Stimulated activated CD4-positive, alpha-beta T cell treated with anti-CD3 and anti-CD28 coated beads, Interleukin-2, amount 100 ng/mL, for 48 hours (primary cell): Measurements from ENCODE around the gene ADAP1.

Experiments
- DNase-seq, 2 donors: peaks; one replicate each; pipeline ENCODE4 v3.0.0-alpha.2; 2020

The ADAP1 gene

DNA sequence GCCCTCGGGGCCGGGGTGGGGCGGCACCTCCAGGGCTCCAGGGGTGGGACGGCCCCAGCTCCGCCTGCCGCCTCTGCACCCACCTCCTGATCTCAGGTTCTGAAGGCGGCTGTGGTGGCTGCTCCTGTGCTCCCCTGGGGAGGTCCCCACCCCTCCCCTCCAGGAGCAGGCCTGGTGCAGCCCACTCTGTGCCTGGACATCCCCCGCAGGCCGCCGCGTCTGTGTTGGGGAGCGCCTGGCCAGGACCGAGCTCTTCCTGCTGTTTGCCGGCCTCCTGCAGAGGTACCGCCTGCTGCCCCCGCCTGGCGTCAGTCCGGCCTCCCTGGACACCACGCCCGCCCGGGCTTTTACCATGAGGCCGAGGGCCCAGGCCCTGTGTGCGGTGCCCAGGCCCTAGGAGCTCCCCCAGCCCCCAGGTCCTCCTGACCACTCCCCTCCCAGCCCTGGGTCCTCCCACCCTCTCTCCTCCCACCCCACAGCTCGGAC lies 34.0 kb upstream of the ADAP1 start:
- no peak for DNase-seq

DNA sequence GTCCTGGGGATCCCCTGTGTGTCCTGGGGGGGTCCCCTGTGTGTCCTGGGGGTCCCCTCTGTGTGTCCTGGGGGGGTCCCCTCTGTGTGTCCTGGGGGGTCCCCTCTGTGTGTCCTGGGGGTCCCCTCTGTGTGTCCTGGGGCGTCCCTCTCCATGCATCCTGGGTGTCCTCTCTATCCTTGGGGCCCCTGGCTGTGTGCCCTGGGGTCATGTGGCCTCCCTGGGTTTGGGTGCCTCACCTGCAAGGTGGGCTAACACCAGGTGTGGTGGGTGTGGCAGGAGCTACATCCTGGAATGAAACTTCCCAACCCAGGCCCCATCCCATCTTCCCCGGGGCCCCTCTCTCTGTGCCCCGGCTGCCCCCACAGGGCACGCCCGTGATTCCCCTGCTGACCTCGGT lies 33.4 kb upstream of the ADAP1 start:
- no peak for DNase-seq

DNA sequence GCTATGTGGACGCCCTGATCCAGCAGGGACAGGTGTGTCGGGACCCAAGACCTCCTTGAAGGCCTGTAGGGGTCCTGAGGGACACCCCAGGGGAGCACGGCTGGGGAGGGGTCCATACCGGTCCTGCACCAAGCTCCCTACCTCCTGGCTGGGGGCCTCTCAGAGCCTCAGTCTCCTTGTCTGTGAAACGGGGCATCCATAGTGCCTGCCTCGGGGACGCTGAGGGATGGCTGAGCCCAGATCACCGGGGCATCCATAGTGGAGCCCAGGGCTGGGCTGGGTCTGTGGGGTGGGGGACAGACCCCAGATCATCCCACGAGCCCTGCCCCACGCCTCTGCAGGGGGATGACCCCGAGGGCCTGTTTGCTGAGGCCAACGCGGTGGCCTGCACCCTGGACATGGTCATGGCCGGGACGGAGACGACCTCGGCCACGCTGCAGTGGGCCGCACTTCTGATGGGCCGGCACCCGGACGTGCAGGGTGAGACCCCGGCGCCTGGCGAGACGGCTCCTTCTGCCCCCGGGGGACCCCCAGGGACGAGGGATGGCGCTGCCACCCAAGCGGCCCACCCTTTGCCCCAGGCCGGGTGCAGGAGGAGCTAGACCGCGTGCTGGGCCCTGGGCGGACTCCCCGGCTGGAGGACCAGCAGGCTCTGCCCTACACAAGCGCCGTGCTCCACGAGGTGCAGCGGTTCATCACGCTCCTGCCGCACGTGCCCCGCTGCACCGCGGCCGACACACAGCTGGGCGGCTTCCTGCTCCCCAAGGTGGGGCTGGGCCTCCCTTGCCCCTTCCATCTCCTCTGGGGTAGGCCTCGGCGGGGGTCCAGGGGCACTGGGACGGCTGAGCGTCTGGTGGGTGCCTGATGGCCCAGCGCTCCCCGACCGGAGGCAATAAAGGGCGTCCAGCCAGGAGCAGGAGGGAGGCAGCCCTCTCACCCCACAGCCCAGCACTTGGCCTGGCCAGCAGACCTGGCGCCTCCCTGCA lies 32.6 kb upstream of the ADAP1 start:
- DNase-seq = no peak

DNA sequence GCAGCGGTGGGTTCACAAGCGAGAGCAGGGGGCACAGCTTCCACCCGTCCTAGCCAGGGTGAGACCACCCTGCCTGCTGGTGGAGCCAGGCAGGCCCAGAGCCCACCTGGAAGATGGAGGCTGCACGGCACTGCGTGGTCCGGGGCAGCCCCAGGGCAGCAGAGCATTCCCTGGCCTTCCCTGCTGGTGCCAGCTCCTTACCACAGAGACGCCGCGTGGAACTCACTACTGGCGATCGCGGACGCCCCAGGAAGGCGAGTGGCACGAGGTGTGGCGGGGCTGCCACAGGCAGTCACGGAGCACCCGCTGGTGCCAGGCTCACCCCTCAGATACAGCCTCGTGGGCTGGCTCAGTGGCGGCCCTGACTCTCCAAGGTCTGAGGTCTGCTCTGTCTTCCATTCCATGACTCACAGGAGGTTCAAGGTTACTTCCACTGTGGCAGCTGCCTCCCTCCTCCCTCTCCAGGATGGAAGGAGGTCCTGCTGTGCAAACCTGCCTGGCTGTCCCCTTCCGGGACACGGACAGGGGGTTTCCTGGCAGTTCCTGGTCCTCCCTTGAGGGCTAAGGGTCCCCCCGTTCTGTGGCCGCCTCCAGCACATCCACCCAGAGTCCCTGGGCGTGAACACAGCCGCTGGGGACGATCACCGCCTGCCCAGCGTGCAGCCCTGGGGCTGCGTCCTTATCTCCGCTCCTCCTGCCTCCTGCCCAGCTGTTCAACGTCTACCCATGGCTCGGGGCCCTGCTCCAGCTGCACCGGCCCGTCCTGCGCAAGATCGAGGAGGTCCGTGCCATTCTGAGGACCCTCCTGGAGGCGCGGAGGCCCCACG lies 31.6 kb upstream of the ADAP1 start:
- no peak for DNase-seq

DNA sequence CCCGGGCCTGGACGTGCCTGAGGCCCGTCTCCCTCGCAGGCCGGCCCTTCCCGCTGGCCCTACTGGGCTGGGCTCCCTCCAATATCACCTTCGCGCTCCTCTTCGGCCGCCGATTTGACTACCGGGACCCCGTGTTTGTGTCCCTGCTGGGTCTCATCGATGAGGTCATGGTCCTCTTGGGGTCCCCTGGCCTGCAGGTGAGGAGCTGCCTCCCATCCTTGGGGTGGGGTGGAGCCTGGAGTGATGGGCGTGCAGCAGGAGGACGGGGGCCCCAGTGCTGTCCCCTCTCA lies 30.6 kb upstream of the ADAP1 start:
- no peak for DNase-seq

DNA sequence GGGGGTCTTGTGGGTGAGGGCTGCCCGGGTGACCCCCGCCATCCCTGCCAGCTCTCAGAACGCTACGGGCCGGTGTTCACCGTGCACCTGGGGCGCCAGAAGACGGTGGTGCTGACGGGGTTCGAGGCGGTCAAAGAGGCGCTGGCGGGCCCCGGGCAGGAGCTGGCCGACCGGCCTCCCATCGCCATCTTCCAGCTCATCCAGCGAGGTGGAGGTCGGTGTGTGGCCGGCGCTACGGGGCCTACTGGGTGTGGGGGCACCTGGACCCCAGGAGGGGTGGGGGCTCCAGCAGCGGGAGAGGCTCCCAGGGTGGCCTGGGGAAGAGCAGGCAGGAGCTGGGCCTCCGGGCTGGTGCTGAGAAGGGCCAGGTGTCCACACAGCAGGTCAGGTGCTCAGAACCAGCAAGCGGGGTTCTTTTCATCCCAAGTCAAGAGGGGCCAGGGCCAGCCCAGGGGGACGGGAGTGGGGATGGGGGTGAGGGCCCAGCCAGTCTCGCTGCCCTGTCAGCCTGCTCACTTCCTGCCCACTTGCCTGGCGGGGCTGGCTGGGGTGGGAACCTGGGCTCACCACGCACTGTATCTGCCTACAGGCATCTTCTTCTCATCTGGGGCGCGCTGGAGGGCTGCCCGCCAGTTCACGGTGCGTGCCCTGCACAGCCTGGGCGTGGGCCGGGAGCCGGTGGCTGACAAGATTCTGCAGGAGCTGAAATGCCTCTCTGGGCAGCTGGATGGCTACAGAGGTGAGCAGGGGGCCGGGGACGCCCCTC lies 30.1 kb upstream of the ADAP1 start:
- no peak for DNase-seq

DNA sequence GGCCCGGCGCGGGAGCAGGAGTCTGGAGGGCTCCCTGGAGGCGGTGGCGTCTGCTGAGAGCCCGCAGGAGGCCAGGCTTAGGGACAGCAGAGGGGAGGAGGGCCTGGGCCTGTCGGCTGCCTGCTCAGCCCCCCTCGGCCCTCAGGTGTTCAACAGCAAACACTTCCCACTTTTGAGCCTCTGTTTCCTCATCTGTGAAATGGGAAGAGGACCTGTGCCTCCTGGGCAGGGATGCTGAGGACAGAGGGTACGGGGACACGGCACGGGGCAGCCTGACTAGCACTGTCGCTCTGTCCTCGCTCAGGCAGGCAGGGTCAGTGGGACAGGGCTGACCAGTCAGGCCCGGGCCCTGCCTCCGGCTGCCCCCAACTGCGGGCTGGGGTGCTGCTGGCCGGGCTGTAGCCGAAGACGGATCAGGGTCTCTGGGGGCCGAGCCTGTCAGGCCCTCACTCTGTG lies 29.2 kb upstream of the ADAP1 start:
- no peak for DNase-seq

DNA sequence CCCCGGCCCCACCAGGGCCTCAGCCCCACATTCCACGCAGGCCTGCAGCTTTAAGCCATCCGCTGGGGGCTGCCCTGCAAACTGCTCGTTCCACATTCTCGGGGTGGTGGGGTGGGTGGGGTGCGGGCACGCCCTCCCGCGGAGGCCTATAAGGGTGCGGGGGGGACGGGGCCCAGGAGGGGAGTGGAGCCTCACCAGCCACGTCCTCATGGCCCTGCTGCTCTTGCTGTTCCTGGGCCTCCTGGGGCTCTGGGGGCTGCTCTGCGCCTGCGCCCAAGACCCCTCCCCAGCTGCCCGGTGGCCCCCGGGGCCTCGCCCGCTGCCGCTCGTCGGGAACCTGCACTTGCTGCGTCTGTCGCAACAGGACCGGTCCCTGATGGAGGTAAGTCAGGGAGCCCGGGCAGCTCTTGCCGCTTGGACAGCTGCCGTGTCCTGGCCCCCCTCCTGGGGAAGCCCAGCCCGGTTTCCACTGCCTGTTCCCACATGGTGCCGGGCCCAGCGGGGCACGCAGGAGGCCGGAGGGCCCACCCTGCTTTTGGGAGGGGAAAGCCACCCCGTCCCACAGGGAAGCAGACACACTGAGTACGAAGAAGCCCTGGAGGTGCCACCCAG lies 28.6 kb upstream of the ADAP1 start, which contains the start of gene CYP2W1:
CYP2W1 (plus strand) TSS at position 178 of the 612 bp plus-strand sequence; CDS start at position 209, 31 bp downstream.
- no peak for DNase-seq

DNA sequence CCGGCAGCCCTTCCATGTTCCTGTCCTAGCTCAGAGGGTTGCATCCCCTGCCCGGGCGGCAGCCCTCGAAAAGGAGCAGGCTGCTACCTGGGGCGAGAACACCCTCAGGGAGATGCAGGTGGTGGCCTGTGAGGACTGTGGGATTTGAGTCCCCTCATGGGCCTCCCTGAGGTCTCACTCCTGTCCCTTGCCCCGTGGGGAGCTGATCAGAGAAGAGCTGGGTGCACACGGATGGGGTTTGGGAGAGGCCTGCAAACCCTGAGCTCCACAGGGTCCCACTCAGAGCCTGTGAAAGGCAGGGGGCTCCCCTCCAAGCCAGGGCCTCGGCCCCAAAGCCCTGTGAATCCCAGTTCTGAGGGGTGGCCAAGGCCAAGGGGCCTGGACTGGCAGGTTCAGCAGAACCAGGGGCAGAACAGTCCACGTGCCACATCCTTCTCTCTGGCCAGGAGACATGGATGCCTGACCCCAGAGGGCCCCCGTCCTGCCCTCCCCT lies 28.1 kb upstream of the ADAP1 start:
- no peak for DNase-seq

DNA sequence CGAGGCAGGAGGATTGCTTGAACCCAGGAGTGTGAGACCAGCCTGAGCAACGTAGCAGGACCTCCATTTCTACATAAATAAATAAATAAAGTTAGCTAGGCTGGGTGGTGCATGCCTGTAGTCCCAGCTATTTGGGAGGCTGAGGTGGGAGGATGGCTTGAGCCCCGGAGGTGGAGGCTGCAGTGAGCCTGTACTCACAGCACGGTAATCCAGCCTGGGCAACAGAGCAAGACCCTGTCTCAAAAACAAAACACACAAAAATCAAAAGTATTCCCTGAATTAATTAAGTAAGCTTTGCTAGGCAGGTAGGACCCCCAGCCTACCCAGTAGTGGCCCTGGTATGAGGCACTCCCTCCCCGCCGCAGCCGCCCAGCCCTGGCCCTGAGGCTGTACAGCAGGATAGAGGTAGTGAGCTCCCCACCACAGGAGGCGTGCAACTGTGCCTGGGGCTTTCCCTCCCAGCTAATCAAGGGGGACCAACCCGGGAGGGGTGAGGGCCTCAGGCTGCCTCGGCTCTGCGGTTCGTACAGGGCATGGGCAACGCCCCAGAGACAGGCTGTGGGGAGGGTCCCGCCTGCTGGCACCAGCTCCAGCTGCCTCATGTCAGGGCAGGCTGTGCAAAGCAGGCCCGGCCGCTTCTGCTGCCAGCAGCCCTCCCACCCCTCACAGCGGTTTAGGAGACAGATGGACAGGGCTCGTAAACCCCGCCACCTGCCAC lies 27.5 kb upstream of the ADAP1 start:
- no peak for DNase-seq

DNA sequence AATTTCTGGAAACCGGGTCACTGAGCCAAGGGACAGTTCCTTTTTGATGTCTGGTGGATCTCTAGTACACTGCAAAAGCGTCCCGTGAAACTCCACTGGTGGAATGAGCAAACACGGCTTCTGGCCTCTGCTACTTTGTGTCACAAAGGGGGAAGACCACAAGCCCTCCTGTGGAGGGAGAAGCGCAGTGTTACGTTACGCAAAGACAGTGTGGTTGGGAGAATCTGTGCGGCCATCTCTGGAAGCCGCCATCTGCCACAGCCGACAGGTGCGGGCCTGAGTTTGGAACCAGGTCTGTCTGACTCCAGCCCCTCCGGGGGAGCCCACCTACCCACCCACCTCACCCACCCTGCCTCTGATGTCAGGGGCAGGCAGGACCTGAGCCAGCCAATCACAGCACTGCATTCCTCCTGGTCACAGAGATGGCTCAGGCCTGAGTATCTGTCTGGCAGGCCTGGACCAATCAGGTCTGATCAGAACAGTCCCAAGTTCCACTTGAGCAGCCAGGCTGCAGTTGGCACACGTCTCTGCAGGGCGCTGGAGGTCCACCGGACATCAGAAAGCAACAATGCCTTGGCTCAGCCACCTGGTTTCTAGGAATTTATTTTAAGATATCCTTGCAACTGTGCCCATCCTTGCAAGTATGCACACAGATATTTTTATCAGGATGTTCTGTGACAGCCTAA lies 25.5 kb upstream of the ADAP1 start:
- DNase-seq = no peak

DNA sequence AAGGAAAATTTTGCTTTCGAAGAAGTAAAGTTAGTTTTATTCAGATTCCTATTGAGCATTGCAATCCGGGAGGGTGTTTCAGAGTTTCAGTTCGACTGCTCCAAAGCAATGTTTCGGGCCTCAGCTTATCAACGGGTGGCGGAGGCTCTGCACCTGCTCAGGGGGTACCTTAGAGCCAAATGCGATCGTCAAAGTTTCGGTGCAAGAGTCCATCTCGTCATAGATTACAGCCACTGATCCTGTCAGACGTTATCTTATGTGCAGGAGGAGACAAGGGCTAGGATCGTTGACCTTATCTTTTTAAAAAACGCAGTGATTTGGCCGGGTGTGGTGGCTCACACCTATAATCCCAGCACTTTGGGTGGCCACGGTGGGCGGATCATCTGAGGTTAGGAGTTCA lies 24.7 kb upstream of the ADAP1 start:
- no peak for DNase-seq

DNA sequence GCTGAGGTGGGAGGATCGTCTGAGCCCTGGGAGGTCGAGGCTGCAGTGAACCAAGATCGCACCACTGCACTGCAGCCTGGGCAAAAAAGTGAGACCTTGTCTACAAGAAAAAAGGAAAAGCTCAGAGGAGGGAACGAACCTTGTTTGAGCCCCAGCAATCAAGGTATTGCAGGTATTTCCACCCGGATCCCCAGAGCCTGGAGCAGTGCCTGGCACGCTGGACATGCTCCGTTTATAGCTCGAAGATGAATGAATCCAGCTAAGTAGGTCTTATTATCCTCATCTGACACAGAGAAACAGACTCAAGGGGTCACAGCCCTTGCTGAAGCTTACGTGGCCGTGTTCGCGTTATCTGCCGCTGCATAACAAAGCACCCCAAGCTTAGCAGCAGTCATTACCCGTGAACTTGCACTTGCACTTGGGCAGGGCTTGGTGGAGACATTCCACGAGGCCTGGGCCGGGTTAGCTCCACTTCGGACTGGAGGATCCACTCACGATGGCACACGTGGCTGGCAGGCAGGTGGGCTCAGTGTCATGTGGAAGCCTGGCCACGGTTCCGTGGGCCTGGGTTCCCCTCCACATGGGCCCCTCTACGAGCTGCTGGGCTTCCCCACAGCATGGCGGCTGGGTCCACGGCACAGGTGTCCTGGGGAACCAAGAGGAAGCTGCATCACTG lies 24.1 kb upstream of the ADAP1 start:
- DNase-seq = no peak

DNA sequence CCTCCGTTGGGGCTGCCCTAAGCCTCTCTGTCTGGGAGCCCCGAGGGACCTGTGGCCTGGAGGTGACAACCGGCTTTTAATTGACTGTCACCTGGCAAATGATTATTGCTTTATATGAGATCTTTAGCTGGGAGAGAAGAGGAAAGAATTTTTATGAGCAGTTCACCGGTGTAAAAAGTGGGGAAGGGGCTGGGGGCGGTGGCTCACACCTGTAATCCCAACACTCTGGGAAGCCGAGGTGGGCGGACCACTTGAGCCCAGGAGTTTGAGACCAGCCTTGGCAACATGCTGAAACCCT lies 23.5 kb upstream of the ADAP1 start:
- DNase-seq = no peak

DNA sequence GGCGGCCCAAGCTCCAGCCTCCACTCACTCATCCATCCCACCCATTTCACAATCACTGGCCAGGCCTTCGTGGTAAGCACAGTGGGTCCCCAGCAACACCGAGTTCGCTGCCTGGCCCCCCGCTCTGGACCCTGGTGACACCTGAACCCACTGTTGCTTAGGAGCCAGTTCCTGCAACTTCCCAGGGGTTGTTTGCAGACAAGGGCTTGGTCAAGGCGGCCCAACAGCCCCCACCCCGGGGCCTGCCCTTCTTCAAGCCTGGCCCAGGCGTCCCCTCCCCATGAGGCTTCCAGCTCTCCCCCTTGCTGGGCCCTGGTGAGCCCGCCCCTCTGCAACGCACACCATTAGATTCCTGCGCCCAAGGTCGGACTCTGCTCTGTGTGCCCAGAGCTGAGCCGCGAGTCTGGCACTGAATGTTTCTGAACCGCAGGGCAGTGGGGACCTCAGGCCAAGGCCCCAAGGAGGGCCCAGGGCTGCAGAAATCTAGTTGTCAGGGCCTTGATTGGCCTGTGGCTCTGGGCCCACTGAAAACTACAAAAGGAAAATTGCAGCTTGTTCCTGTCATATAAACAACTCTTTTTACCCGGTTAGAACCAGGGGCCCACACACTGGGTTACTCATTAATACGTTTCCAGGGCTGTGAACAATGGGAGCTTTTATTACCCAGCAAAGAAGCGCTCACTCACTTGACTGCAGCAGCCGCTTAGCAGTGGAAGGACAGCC lies 23.0 kb upstream of the ADAP1 start:
- DNase-seq = no peak

DNA sequence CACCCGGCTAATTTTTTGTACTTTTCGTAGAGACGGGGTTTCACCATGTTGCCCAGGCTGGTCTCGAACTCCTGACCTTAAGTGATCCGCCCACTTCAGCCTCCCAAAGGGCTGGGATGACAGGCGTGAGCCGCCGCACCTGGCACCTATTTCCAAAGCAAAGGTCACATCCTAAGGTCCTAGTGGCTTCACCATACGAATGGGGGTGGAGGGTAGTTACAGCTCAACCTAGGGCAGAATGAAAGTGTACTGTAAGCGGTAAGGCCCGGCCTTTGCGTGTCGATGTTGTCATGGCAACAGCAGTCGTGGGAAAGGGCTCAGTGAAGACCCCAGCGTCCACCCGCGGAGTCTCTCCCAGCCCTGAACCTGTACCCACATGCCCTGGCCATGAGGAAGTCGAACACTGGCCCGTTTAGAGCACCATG lies 22.4 kb upstream of the ADAP1 start:
- DNase-seq = no peak

DNA sequence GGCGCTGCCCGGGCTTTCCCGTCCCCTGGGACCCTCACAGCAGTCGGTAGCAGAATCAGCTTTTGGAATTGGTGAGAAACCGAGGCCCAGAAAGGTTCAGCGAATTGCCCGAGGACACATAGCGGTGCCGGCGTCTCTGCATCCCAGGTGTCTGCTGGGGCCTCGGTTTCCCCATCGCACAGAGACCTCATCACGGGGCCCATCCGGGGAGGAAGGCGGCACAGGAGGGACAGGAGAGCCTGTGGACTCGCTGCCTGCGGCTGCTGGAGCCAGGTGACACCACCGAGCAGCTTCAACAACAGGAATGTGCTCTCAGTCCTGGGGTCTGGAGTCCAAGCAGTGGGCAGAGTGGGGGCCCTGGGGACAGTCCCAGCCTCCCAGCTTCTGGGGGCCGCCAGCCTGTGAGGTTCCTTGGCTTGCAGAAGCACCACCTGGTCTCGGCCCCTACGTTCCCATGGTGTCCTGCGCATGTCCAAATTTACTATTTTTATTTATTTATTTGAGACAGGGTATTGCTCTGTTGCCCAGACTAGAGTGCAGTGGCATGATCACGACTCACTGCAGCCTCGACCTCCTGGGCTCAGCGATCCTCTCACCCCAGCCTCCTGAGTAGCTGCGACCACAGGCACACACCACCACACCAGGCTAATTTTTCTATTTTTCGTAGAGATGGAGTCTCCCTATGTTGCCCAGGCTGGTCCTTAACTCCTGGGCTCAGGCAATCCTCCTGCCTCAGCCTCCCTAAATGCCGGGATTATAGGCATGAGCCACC lies 21.4 kb upstream of the ADAP1 start:
- DNase-seq = no peak

DNA sequence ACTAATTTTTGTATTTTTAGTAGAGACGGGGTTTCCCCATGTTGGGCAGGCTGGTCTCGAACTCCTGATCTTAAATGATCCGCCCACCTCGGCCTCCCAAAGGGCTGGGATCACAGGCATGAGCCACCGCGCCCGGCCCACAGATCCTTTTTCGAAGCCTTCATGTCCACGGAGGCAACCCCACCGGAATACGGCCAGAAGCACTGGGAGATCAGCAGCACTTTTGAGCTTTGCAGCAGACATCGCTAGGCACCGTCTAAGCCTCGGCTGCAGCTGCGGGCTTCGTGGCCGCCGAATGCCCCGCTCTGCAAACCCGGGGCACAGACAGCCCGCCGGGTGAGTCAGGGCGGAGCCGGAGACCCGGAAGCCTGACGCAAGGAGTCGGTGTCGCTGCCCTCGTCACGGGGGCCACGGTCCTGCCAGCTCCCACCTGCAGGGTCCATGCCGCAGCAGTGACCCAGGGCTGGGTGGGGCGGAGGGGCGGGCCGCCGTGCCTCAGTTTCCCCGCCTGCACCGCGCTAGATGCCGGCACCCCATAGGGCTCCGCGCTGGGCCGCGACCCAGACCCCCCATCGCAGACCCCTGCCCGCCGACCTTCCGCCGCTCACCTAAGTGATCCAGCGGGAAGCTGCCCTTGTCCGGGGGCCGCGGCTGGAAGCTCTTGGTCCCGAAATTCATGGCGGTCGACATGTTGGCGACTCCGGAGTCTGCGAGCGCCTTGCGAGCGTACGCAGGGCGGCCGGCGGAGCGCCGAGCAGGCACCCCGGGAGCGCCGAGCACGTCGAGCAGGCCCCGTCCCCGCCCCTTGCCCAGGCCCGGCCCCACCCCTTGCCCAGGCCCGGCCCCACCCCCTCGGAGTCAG lies 20.6 kb upstream of the ADAP1 start, which contains the start of gene COX19:
COX19 (minus strand) TSS at position 730 of the 862 bp plus-strand sequence; CDS start at position 690, 40 bp downstream.
- DNase-seq = peak; percentile 91 to 93
